DND-41 (cell line): ENCODE results near the gene CLEC1B.

Source experiments
- ATAC-seq: fragments of 200-7000 bp; cut with Tn5 transposase; 3 replicates; pipeline ENCODE4 v1.9.1; 2021; ENCODE audit warnings: low read depth; ENCODE audit not compliant: insufficient read depth
- DNase-seq: peaks from one replicate; pipeline ENCODE4 v3.0.0-alpha.2; 2020
- H2AFZ ChIP-seq: 2 replicates; pipeline ENCODE4 v1.6.0; 2012; ENCODE audit warnings: low read depth, low read length
- H3K27ac ChIP-seq: 2 replicates; pipeline ENCODE4 v1.5.1; 2012; ENCODE audit warnings: low read length, inconsistent platforms
- H3K27me3 ChIP-seq: fragments of 200-600 bp; sonication (generic); 2 replicates; pipeline ENCODE4 v1.6.0; 2012; ENCODE audit warnings: low read length, mild to moderate bottlenecking, inconsistent platforms; ENCODE audit not compliant: insufficient read depth, poor library complexity
- H3K36me3 ChIP-seq: 2 replicates; pipeline ENCODE4 v1.5.1; 2012; ENCODE audit warnings: low read length, inconsistent platforms; ENCODE audit not compliant: insufficient read depth
- H3K4me1 ChIP-seq: 2 replicates; pipeline ENCODE4 v1.5.1; 2012; ENCODE audit warnings: mild to moderate bottlenecking, low read length; ENCODE audit not compliant: insufficient read depth
- H3K4me2 ChIP-seq: 2 replicates; pipeline ENCODE4 v1.6.0; 2012; ENCODE audit warnings: mild to moderate bottlenecking, moderate library complexity, low read length, inconsistent platforms; ENCODE audit not compliant: insufficient read depth
- H3K4me3 ChIP-seq, 2 experiments: fragments of 200-600 bp in 1 of 2; shearing (Covaris generic) in 1 of 2; 2 replicates each; pipeline ENCODE4 v1.5.1; 2012 to 2016; ENCODE audit warnings: inconsistent platforms in 2 of 2, low read length in 2 of 2, mild to moderate bottlenecking in 2 of 2, low read depth in 1 of 2, moderate library complexity in 1 of 2
- H3K79me2 ChIP-seq: 2 replicates; pipeline ENCODE4 v1.6.0; 2012; ENCODE audit warnings: low read length, inconsistent platforms; ENCODE audit not compliant: insufficient read depth
- H3K9ac ChIP-seq: 2 replicates; pipeline ENCODE4 v1.6.0; 2012; ENCODE audit warnings: low read depth, mild to moderate bottlenecking, inconsistent platforms, low read length, moderate library complexity
- H3K9me3 ChIP-seq: 2 replicates; pipeline ENCODE4 v1.5.1; 2012; ENCODE audit warnings: low read length, moderate library complexity, mild to moderate bottlenecking, inconsistent platforms; ENCODE audit not compliant: insufficient read depth, severe bottlenecking
- H4K20me1 ChIP-seq: 2 replicates; pipeline ENCODE4 v1.6.0; 2012; ENCODE audit warnings: low read length; ENCODE audit not compliant: insufficient read depth
- CTCF ChIP-seq: IDR thresholded peaks from 2 replicates; pipeline ENCODE4 v1.5.1; 2012; ENCODE audit warnings: borderline replicate concordance, low read length, moderate library complexity, mild to moderate bottlenecking; ENCODE audit not compliant: poor library complexity, severe bottlenecking; ENCODE audit errors: extremely low read depth
- EZH2 ChIP-seq: IDR thresholded peaks from 3 replicates; pipeline ENCODE4 v1.6.1; 2012; ENCODE audit warnings: borderline replicate concordance, low read depth, mild to moderate bottlenecking, moderate library complexity, low read length, inconsistent platforms; ENCODE audit not compliant: severe bottlenecking

Gene CLEC1B

GRCh38 chr12:9951026-9951675, 47.8 kb downstream of the CLEC1B start:
- Histone ChIP-seq H3K4me1 (peaks cover 27% of the 10 kb centered on the region), H3K36me3 (no peaks in the 10 kb centered on the region), H3K27me3 (no peaks in the 10 kb centered on the region), H3K4me3 (0 out of 4 replicates have a peak overlapping the region, but pooled peaks of 1 of the 2 experiments have one; percentile 5), H3K9me3 (no peaks in the 10 kb centered on the region), H3K9ac (0 out of 2 replicates have a peak overlapping the region, but pooled peaks have one; percentile 1), H3K27ac (peak overlapping the region; percentile 60), H2AFZ (peak overlapping the region; percentile 35; the same call in 1 of the 2 replicates), H3K79me2 (no peaks in the 10 kb centered on the region), H3K4me2 (peak overlapping the region; percentile 45), H4K20me1 (no peaks in the 10 kb centered on the region)
- TF ChIP-seq EZH2 (no peak), CTCF (no peak)
- peak; percentile 81 for DNase-seq
- ATAC-seq, result peak; percentile 100

- peaks cover 27% of the 10 kb centered on the region for H3K4me1 ChIP-seq
- no peak overlapping the region; the same call in 1 of the 2 replicates for H3K9ac ChIP-seq
- H3K9me3 ChIP-seq, result no peaks in the 10 kb centered on the region
- no peak for ATAC-seq
- H4K20me1 ChIP-seq, result no peaks in the 10 kb centered on the region
- no peak overlapping the region for H3K27ac ChIP-seq
- H3K79me2 ChIP-seq, result no peaks in the 10 kb centered on the region
- H3K4me2 ChIP-seq, result no peak overlapping the region
- no peak for DNase-seq
- TF ChIP-seq EZH2, result no peak
- no peak for TF ChIP-seq CTCF
- no peaks in the 10 kb centered on the region for H3K36me3 ChIP-seq
- no peaks in the 10 kb centered on the region for H3K27me3 ChIP-seq
- H3K4me3 ChIP-seq, result no peak overlapping the region
- no peak overlapping the region for H2AFZ ChIP-seq
Observed at GRCh38 chr12:9948606-9949296, 50.2 kb downstream of the CLEC1B start.

GRCh38 chr12:9947674-9948073, 51.2 kb downstream of the CLEC1B start:
- H3K4me2 ChIP-seq, result no peak overlapping the region
- H4K20me1 ChIP-seq, result no peaks in the 10 kb centered on the region
- no peaks in the 10 kb centered on the region for H3K79me2 ChIP-seq
- H3K9me3 ChIP-seq, result no peaks in the 10 kb centered on the region
- H2AFZ ChIP-seq, result no peak overlapping the region
- peaks cover 3% of the 10 kb centered on the region for H3K27me3 ChIP-seq
- no peaks in the 10 kb centered on the region for H3K36me3 ChIP-seq
- H3K9ac ChIP-seq, result no peak overlapping the region
- H3K4me3 ChIP-seq, result no peak overlapping the region
- TF ChIP-seq EZH2 (no peak), CTCF (no peak)
- H3K27ac ChIP-seq, result no peak overlapping the region
- ATAC-seq, result no peak
- peaks cover 27% of the 10 kb centered on the region for H3K4me1 ChIP-seq
- DNase-seq, result no peak
